ENCODE results near the gene ARSG. TPM values are rescaled to one million over a fixed set of nuclear protein-coding genes. Genes with fewer than 3 reads are reported as not detected.
A peak's percentile ranks its signal among the peaks of the same experiment; 100 is the strongest.

The ARSG gene
- total and polyA plus RNA-seq, 2 of the 13 experiments (the other 11 are each of a cell fraction or from before 2014, with no cell fraction given), result 3.7 to 15.2 TPM

GRCh38 chr17:68296217-68297191 lies 5.2 kb downstream of the ARSG start:
- WGBS (ENCODE audit: low lambda C conversion rate), result 91% methylated on average over 18 of the region's 18 CpGs
- in situ Hi-C loops (cut with HindIII; ENCODE audit: extremely low pct_ligation_motif_present, low pct_unique_long_range_greater_than_20kb), result loop anchor here (25.0 kb wide), 1 partner anchor 466 kb away; no protein-coding TSS in a partner anchor
- no TSS peak for BruUV-seq (replicated peaks)
- Histone ChIP-seq H3K4me3 (replicated peaks in 1 of 3; ENCODE audit: insufficient read depth in 1 of 3, low read depth in 2 of 3, low read length in 3 of 3) (no peak overlapping the region), H3K4me2 (ENCODE audit: low read depth, low read length) (no peak overlapping the region), H4K20me1 (ENCODE audit: insufficient read depth, low read length) (no peaks in the 10 kb centered on the region), H3K9ac (ENCODE audit: insufficient read depth, low read depth, low read length) (no peak overlapping the region), H3K4me1 (ENCODE audit: insufficient read depth, low read length) (peaks cover 53% of the 10 kb centered on the region), H3K36me3 (replicated peaks in 1 of 2; ENCODE audit: control insufficient read depth in 1 of 2, insufficient read depth in 2 of 2, low read length in 2 of 2) (no peaks in the 10 kb centered on the region), H3K27ac (ENCODE audit: extremely low read length, insufficient read depth, low read length) (no peak overlapping the region), H3K79me2 (ENCODE audit: insufficient read depth, low read length) (peaks cover 3% of the 10 kb centered on the region), H3K9me3 (ENCODE audit: low read length) (no peaks in the 10 kb centered on the region), H2AFZ (ENCODE audit: low read length) (no peak overlapping the region), H3K27me3 (ENCODE audit: control insufficient read depth in 1 of 2, insufficient read depth in 2 of 2, low read length in 2 of 2) (no peaks in the 10 kb centered on the region)
- no peak for ATAC-seq
- POLR2A ChIA-PET, result interaction anchor here (1.5 kb wide), 1 partner anchor 87 kb away, joined by 6 read pairs; no protein-coding TSS in a partner anchor
- no peak for FAIRE-seq
- intact Hi-C loops (cut with micrococcal nuclease; ENCODE audit: unreplicated experiment), result no loop called here
- TF ChIP-seq ZNF652 (CRISPR knock-in tag; IDR thresholded peaks at IDR 0.05; ENCODE audit: borderline replicate concordance, low read depth) (peak; percentile 80), ZNF574 (CRISPR knock-in tag; IDR thresholded peaks at IDR 0.05) (no peak), FOXA1 (IDR thresholded peaks at IDR 0.05) (no peak), FOXA1 (CRISPR knock-in tag; IDR thresholded peaks at IDR 0.05) (peak; percentile 2; the same call in 1 of the 2 replicates), ZBTB26 (CRISPR knock-in tag; IDR thresholded peaks at IDR 0.05; ENCODE audit: borderline replicate concordance) (no peak)
- DNase-seq (ENCODE audit: low spot score), result no peak
- CTCF ChIA-PET (ENCODE audit: low intra/inter-chr PET ratio, low total read pairs), result no interaction called here
